Endothelial cell of umbilical vein (primary cell): ENCODE measurements around the gene MYH7. TPM values are rescaled to one million over a fixed set of nuclear protein-coding genes. Genes with fewer than 3 reads are reported as not detected.
"Not testable (repeated sequence)": the region's sequence is repeated elsewhere in the genome, so short reads cannot be mapped to it uniquely, and the experiment has no call there.

Source experiments
- BruUV-seq: library from RNA; stranded (reverse); fragments of 400-500 nt; replicated peaks from 2 replicates; lab custom pipeline; 2021; lab: Mats Ljungman, UMichigan
- CTCF ChIA-PET: fragments of 300-600, 350-600 bp; sonication (Branson Sonifier 250); formaldehyde crosslinking; loops from one replicate; lab custom pipeline; 2021; ENCODE audit warnings: antibody characterized with exemption, inconsistent platforms; lab: Charles Lee
- POLR2A ChIA-PET: fragments of 300-600, 350-600 bp; sonication (Branson Sonifier 250); formaldehyde crosslinking; loops from one replicate; lab custom pipeline; 2021; ENCODE audit warnings: antibody characterized with exemption, inconsistent platforms; lab: Charles Lee
- DNase-seq: peaks from one replicate; pipeline ENCODE4 v3.0.0-alpha.2; 2011; ENCODE audit warnings: low read depth, low spot score
- FAIRE-seq: peaks from 2 replicates; lab custom pipeline; 2011; peaks lifted over from hg19 to GRCh38; lab: Jason Lieb, UNC
- H2AFZ ChIP-seq: 2 replicates; pipeline ENCODE4 v1.6.0; 2012; ENCODE audit warnings: low read depth, low read length, control low read depth, inconsistent platforms
- H3K27ac ChIP-seq: 2 replicates; pipeline ENCODE4 v1.5.1; 2011; ENCODE audit warnings: low read depth, mild to moderate bottlenecking, control low read depth, low read length, moderate library complexity; ENCODE audit not compliant: insufficient read depth
- H3K27me3 ChIP-seq, 2 experiments: 2 replicates each; pipeline versions ENCODE4 v1.6.0 to v1.6.1; 2011; ENCODE audit warnings: low read length in 2 of 2, mixed read lengths in 1 of 2; ENCODE audit not compliant: control insufficient read depth in 2 of 2, insufficient read depth in 2 of 2
- H3K36me3 ChIP-seq, 2 experiments: 2 replicates in 1 of 2; 3 replicates in 1 of 2; pipeline ENCODE4 v1.5.1; 2011; ENCODE audit warnings: low read length in 2 of 2, mild to moderate bottlenecking in 1 of 2, moderate library complexity in 1 of 2; ENCODE audit not compliant: control insufficient read depth in 2 of 2, insufficient read depth in 2 of 2; ENCODE audit errors: extremely low read depth in 1 of 2
- H3K4me1 ChIP-seq: 3 replicates; pipeline ENCODE4 v1.5.1; 2011; ENCODE audit warnings: mild to moderate bottlenecking, low read length; ENCODE audit not compliant: control insufficient read depth, insufficient read depth; ENCODE audit errors: extremely low read depth
- H3K4me2 ChIP-seq: 2 replicates; pipeline ENCODE4 v1.6.1; 2011; ENCODE audit warnings: low read length, control low read depth, mixed read lengths; ENCODE audit not compliant: insufficient read depth
- H3K4me3 ChIP-seq, 3 experiments: fragments of 200-600 bp in 1 of 3; sonication (generic), shearing (Covaris generic) in 1 of 3; replicated peaks in 1 of 3; 2 replicates each; pipeline ENCODE4 v1.5.1; 2011 to 2016; ENCODE audit warnings: control low read depth in 3 of 3, low read length in 3 of 3, mild to moderate bottlenecking in 2 of 3, inconsistent platforms in 1 of 3, low read depth in 1 of 3, moderate library complexity in 1 of 3; ENCODE audit not compliant: insufficient read depth in 1 of 3
- H3K79me2 ChIP-seq: 2 replicates; pipeline ENCODE4 v1.6.0; 2012; ENCODE audit warnings: low read length, inconsistent platforms; ENCODE audit not compliant: control insufficient read depth, insufficient read depth
- H3K9ac ChIP-seq: replicated peaks from 2 replicates; pipeline ENCODE3; 2011; ENCODE audit warnings: low read length, control low read depth; ENCODE audit not compliant: insufficient read depth; ENCODE audit errors: extremely low read depth
- H3K9me1 ChIP-seq: replicated peaks from 3 replicates; pipeline ENCODE4 v1.6.0; 2011; ENCODE audit warnings: mild to moderate bottlenecking, low read length; ENCODE audit not compliant: control insufficient read depth, insufficient read depth; ENCODE audit errors: extremely low read depth
- H3K9me3 ChIP-seq: replicated peaks from 2 replicates; pipeline ENCODE4 v1.5.1; 2012; ENCODE audit warnings: low read length, inconsistent platforms; ENCODE audit not compliant: control insufficient read depth, insufficient read depth
- H4K20me1 ChIP-seq: replicated peaks from 2 replicates; pipeline ENCODE3; 2011; ENCODE audit warnings: mild to moderate bottlenecking, low read length; ENCODE audit not compliant: control insufficient read depth, insufficient read depth; ENCODE audit errors: extremely low read depth
- JUN ChIP-seq: IDR thresholded peaks from 2 replicates; pipeline ENCODE4 v1.6.1; 2011; ENCODE audit warnings: borderline replicate concordance, low read depth; ENCODE audit not compliant: insufficient read length, insufficient read depth
- MAX ChIP-seq: IDR thresholded peaks from 2 replicates; pipeline ENCODE4 v1.6.1; 2011; ENCODE audit not compliant: insufficient read depth, insufficient read length
- POLR2AphosphoS5 ChIP-seq: IDR thresholded peaks from 2 replicates; pipeline ENCODE4 v1.6.1; 2012; ENCODE audit warnings: low read depth, mild to moderate bottlenecking, control low read depth, low read length, moderate library complexity; ENCODE audit not compliant: insufficient read depth
- dilution Hi-C: fragments of 300-500 bp; cut with MboI; formaldehyde crosslinking; loops from one replicate; pipeline ENCODE4 v1.15.0; 2019; ENCODE audit warnings: low sequenced_read_pairs; ENCODE audit not compliant: extremely low pct_ligation_motif_present
- intact Hi-C: fragments of 100-400 bp; cut with micrococcal nuclease; formaldehyde crosslinking; loops from one replicate; pipeline ENCODE4 v1.10.0; 2022
- polyA plus RNA-seq, 4 experiments: library from polyadenylated mRNA; depleted of rRNA in 3 of 4; stranded (reverse) in 3 of 4; unstranded in 1 of 4; fragments of >200 nt; gene quantifications; 2 replicates each; pipeline versions ENCODE4 v1.2.1 to v1.2.3, GENCODE V29; 2011 to 2012; ENCODE audit warnings: missing spikeins in 1 of 4
- total RNA-seq: library from RNA; stranded (reverse); gene quantifications from 2 replicates; pipeline ENCODE4 v1.2.3, GENCODE V29; 2021

MYH7 gene
- total and polyA plus RNA-seq, 2 donors (not counting 3 experiments of a cell fraction or from before 2014, with no cell fraction given) = not detected

DNA sequence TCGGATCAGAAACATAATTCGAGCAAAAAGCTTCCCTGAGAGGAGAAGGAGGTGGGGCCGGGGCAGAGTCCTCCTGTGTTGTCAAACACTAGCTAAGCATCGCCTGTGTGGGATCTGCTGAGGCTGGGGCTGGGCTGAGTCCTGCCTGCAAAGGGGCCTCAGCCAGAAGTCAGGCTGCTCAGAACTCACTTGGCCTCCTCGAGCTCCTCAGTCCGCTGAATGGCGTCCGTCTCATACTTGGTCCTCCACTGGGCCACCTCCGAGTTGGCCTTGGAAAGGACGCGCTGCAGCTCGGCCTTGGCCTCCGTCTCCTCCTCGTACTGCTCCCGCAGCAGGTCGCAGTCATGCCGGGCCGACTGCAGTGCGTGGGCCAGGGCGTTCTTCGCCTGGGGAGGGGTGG lies 17.4 kb downstream of the MYH7 start:
- no peaks in the 10 kb centered on the region for H4K20me1 ChIP-seq
- dilution Hi-C loops (no loop called here), intact Hi-C loops (no loop called here)
- FAIRE-seq (no peak), DNase-seq (no peak)
- no peaks in the 10 kb centered on the region for H3K9me3 ChIP-seq
- H3K4me2 ChIP-seq = no peak overlapping the region
- no peaks in the 10 kb centered on the region for H3K4me1 ChIP-seq
- no peak overlapping the region for H3K27ac ChIP-seq
- no peak for TF ChIP-seq JUN
- no peak for TF ChIP-seq MAX
- TF ChIP-seq POLR2AphosphoS5 = no peak
- ChIA-PET POLR2A (no interaction called here), CTCF (no interaction called here)
- no peak overlapping the region for H2AFZ ChIP-seq
- BruUV-seq = no TSS peak
- H3K9ac ChIP-seq = no peak overlapping the region
- H3K36me3 ChIP-seq = no peaks in the 10 kb centered on the region
- H3K79me2 ChIP-seq = no peaks in the 10 kb centered on the region
- H3K4me3 ChIP-seq = no peak overlapping the region
- no peaks in the 10 kb centered on the region for H3K9me1 ChIP-seq
- no peaks in the 10 kb centered on the region for H3K27me3 ChIP-seq

GRCh38 chr14:23417269-23417668 lies 18.2 kb downstream of the MYH7 start:
- H3K4me1 ChIP-seq, dilution Hi-C loops, H3K36me3 ChIP-seq, H3K4me3 ChIP-seq, H3K9me3 ChIP-seq, POLR2A ChIA-PET, H3K27ac ChIP-seq, H3K9me1 ChIP-seq, H3K27me3 ChIP-seq, intact Hi-C loops, H2AFZ ChIP-seq, H3K9ac ChIP-seq, H4K20me1 ChIP-seq, BruUV-seq, H3K79me2 ChIP-seq, DNase-seq, FAIRE-seq, H3K4me2 ChIP-seq, CTCF ChIA-PET: not testable (repeated sequence)
